Heart left ventricle (tissue), 16 donors: ENCODE data around the gene OR8B12. TPM values are rescaled to one million over a fixed set of nuclear protein-coding genes. Genes with fewer than 3 reads are reported as not detected.

Source experiments
- ATAC-seq, 4 donors: fragments of 200-7000 bp; cut with Tn5 transposase; one replicate each; pipeline ENCODE4 v1.9.1; 2020 to 2022; ENCODE audit warnings: moderate library complexity in 4 of 4, mild to moderate bottlenecking in 3 of 4, moderate number of reproducible peaks in 1 of 4
- DNase-seq, 5 donors: peaks; one replicate each; pipeline ENCODE4 v3.0.0-alpha.2; 2020
- H3K27ac ChIP-seq, 12 donors: fragments of 200-600 bp; sonication (generic) in 4 of 12; one replicate each; pipeline versions ENCODE4 v1.5.0 to v1.8.0; 2016 to 2022; ENCODE audit warnings: mild to moderate bottlenecking in 2 of 12
- H3K27me3 ChIP-seq, 9 donors: fragments of 200-600 bp; sonication (generic) in 2 of 9; one replicate each; pipeline versions ENCODE4 v1.5.1 to v1.8.0; 2016 to 2022; ENCODE audit warnings: mild to moderate bottlenecking in 3 of 9
- H3K36me3 ChIP-seq, 9 donors: fragments of 200-600 bp; sonication (generic) in 2 of 9; one replicate each; pipeline versions ENCODE4 v1.5.0 to v1.8.0; 2018 to 2022; ENCODE audit warnings: mild to moderate bottlenecking in 2 of 9
- H3K4me1 ChIP-seq, 12 donors: fragments of 200-600 bp; sonication (generic) in 4 of 12; one replicate each; pipeline versions ENCODE4 v1.5.0 to v1.8.0; 2016 to 2022; ENCODE audit warnings: mild to moderate bottlenecking in 3 of 12
- H3K4me3 ChIP-seq, 12 donors: fragments of 200-600 bp; sonication (generic) in 4 of 12; one replicate each; pipeline versions ENCODE4 v1.5.0 to v1.8.0; 2017 to 2022; ENCODE audit warnings: mild to moderate bottlenecking in 9 of 12, moderate library complexity in 4 of 12
- H3K9me3 ChIP-seq, 12 donors: fragments of 200-600 bp; sonication (generic) in 4 of 12; one replicate each; pipeline versions ENCODE4 v1.5.0 to v1.8.0; 2016 to 2022; ENCODE audit warnings: mild to moderate bottlenecking in 1 of 12
- POLR2A ChIP-seq, 2 donors: fragments of 450-650 bp; IDR thresholded peaks; one replicate each; pipeline ENCODE4 v1.6.1; 2017; ENCODE audit warnings: antibody characterized with exemption in 2 of 2, mild to moderate bottlenecking in 2 of 2, moderate library complexity in 2 of 2
- WGBS, 4 donors: extraction: QIAGEN DNeasy Blood & Tissue Kit in 2 of 4; methylation state at CpG; one replicate each; pipeline versions ENCODE4 v1.1.5 to v1.1.7; 2013 to 2018; 5-methylcytosine and 5-hydroxymethylcytosine counted together
- intact Hi-C, 10 donors: fragments of 100-400 bp; cut with DNase I; formaldehyde crosslinking; loops; one replicate each; pipeline versions ENCODE4 v1.11.1 to v1.14.2; 2022
- polyA plus RNA-seq, 2 donors: library from polyadenylated mRNA; stranded (reverse); fragments of 200-250 nt; gene quantifications; one replicate each; pipeline ENCODE4 v1.2.3, GENCODE V29; 2013
- total RNA-seq, 9 donors: library from RNA; depleted of rRNA in 2 of 9; stranded (reverse); fragments of >200 nt in 2 of 9; fragmentation: NEBNext Ultra II Directional in 3 of 9; extraction: Animal tissue kit (Norgen Biotek cat#: 25700) in 3 of 9; gene quantifications; one replicate each; pipeline versions ENCODE4 v1.1.0 to v1.2.4, GENCODE V29; 2016 to 2023
- TF ChIP-seq, protein P1 (sequence below), 12 donors: fragments of 200-600 bp; sonication (generic) in 4 of 12; IDR thresholded peaks; one replicate each; pipeline versions ENCODE4 v1.5.0 to v1.8.0; 2018 to 2022; ENCODE audit warnings: antibody characterized with exemption in 12 of 12, mild to moderate bottlenecking in 5 of 12
- donor health status: ischemic (EF 13 %, LVEDD 7.1; RV severe dilation, severe dysfunction).
- donor health status: healthy with polysubstance abuse.
- donor health status: DM: no; HTN: yes; CAD: no.
- donor health status: DM: no; HTN: no; CAD: no.
- donor health status: ischemic (EF 25% LVEDD 6.9; RV normal size, moderate dysfunction).
- donor health status: ischemic (EF 25% LVEDD 5.7; RV mildly dilated, moderate dysfunction).
- donor health status: healthy.
- donor health status: DM: yes; HTN: yes; CAD: no.
- donor health status: ischemic (EF 35%, LVEDD 5.7; RV mildly dilated, moderate dysfunction).
- donor health status: nonischemic (EF 11% LVEDD 7.7; RV severe dilation, severe dysfunction).
- donor health status: DM: yes; HTN: yes; CAD: no.
- donor health status: PGD.
- donor health status: ischemic (EF 29% LVEDD 5.4; RV normal size, mild dysfunction).
- donor health status: nonischemic (EF 23%, LVEDD 6.1; RV moderate dilation, normal function).

Gene OR8B12
- total and polyA plus RNA-seq, 11 donors, result not detected

DNA sequence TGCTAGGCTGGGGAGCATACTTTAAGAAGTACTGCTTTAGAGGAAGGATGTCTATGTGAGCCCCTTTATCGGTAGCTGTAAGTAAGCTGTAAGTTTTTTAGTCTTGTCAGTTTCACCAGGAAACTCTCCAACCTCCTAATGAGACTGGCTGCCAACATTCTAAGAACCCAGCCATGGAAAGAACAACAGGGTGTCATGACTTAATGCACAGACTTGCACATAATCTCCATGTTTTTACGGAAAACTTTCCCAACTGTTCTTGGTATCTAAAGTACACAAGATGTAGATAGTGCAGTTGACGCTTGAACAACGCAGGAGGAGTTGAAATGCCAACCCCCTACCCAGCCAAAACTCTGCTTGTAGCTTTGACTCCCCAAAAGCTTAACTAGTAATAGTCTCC, 35.3 kb upstream of the OR8B12 start:
- Histone ChIP-seq H3K27me3 (no peaks in the 10 kb centered on the region), H3K9me3 (peaks cover 0 to 7% (median 0%) of the 10 kb centered on the region in 12 donors), H3K36me3 (no peaks in the 10 kb centered on the region), H3K4me1 (peaks cover 0 to 5% (median 0%) of the 10 kb centered on the region in 12 donors), H3K4me3 (no peak overlapping the region), H3K27ac (no peak overlapping the region)
- TF ChIP-seq POLR2A (IDR thresholded peaks at IDR 0.05), result no peak
- TF ChIP-seq, protein P1, sequence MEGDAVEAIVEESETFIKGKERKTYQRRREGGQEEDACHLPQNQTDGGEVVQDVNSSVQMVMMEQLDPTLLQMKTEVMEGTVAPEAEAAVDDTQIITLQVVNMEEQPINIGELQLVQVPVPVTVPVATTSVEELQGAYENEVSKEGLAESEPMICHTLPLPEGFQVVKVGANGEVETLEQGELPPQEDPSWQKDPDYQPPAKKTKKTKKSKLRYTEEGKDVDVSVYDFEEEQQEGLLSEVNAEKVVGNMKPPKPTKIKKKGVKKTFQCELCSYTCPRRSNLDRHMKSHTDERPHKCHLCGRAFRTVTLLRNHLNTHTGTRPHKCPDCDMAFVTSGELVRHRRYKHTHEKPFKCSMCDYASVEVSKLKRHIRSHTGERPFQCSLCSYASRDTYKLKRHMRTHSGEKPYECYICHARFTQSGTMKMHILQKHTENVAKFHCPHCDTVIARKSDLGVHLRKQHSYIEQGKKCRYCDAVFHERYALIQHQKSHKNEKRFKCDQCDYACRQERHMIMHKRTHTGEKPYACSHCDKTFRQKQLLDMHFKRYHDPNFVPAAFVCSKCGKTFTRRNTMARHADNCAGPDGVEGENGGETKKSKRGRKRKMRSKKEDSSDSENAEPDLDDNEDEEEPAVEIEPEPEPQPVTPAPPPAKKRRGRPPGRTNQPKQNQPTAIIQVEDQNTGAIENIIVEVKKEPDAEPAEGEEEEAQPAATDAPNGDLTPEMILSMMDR (IDR thresholded peaks at IDR 0.05), result no peak
- 62 to 79% (median 65%) methylated on average over 4 of the region's 4 CpGs for WGBS, 4 donors
- no peak for DNase-seq
- intact Hi-C loops, result loop anchor here in 1 of 10 donors (5.0 kb wide), 1 partner anchor 156 kb away; the partner anchor contains the start of gene OR8B4
- ATAC-seq, result no peak

DNA sequence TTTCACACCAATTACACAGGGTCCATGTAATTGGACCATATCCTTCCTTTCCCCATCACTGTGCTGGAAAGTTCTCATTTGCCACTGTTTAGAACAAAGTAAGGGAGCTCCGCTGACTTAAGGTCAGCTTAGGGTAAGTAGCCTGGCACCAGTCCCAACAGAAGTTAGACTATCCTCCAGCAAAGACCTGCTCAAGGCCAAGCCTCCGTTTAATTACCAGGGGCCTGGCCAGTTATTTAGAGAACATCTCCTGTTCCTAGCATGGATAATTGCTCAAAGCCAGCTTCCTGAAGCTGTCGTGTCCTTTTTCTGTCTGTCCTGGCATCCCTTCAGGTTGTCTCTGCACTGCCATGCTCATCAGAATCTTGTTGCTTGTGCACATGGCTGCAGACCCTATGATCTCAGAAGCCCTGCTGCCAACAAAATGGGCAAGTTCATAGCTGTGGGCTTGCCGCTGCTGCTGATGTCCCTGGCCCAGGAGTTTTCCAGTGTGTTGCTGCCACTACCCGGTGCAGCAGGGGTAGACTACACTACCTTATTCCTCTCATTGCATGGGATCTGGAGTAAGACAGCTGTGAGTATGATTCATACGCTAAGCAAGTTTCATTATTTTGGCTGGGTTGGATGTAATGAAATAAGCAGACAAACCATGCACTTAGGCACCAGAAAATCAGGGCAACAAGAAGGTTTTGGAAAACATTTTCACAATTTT, 34.4 kb upstream of the OR8B12 start:
- no peak overlapping the region for H3K4me3 ChIP-seq
- 55 to 72% (median 62%) methylated on average over 6 of the region's 6 CpGs for WGBS, 4 donors

DNA sequence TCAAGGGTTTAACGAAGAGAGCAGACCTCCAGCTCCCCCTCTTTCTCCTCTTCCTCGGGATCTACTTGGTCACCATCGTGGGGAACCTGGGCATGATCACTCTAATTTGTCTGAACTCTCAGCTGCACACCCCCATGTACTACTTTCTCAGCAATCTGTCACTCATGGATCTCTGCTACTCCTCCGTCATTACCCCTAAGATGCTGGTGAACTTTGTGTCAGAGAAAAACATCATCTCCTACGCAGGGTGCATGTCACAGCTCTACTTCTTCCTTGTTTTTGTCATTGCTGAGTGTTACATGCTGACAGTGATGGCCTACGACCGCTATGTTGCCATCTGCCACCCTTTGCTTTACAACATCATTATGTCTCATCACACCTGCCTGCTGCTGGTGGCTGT, 26.7 kb upstream of the OR8B12 start:
- no peak overlapping the region for H3K4me3 ChIP-seq
- H3K4me1 ChIP-seq, result no peaks in the 10 kb centered on the region
- H3K36me3 ChIP-seq, result no peaks in the 10 kb centered on the region
- intact Hi-C loops, result no loop called here
- DNase-seq (no peak), ATAC-seq (no peak)
- TF ChIP-seq, protein P1 (IDR thresholded peaks at IDR 0.05), result no peak
- no peak for TF ChIP-seq POLR2A (IDR thresholded peaks at IDR 0.05)
- H3K27me3 ChIP-seq, result no peaks in the 10 kb centered on the region
- peaks cover 0 to 7% (median 0%) of the 10 kb centered on the region in 12 donors for H3K9me3 ChIP-seq
- no peak overlapping the region for H3K27ac ChIP-seq
- 82 to 87% (median 85%) methylated on average over 7 of the region's 7 CpGs for WGBS, 4 donors

More for the DNA sequence above, 34.4 kb upstream of the OR8B12 start:
- no peaks in the 10 kb centered on the region for H3K36me3 ChIP-seq
- no peaks in the 10 kb centered on the region for H3K27me3 ChIP-seq
- peaks cover 0 to 7% (median 0%) of the 10 kb centered on the region in 12 donors for H3K9me3 ChIP-seq
- TF ChIP-seq, protein P1 (IDR thresholded peaks at IDR 0.05), result no peak
- no peak for TF ChIP-seq POLR2A (IDR thresholded peaks at IDR 0.05)
- intact Hi-C loops, result loop anchor here in 1 of 10 donors (5.0 kb wide), 1 partner anchor 156 kb away; the partner anchor contains the start of gene OR8B4
- DNase-seq (peak in 1 of 5 donors; percentile 30), ATAC-seq (peak in 3 of 4 donors; percentile 20 to 95 (median 26))
- H3K27ac ChIP-seq, result no peak overlapping the region
- peaks cover 0 to 5% (median 0%) of the 10 kb centered on the region in 12 donors for H3K4me1 ChIP-seq

DNA sequence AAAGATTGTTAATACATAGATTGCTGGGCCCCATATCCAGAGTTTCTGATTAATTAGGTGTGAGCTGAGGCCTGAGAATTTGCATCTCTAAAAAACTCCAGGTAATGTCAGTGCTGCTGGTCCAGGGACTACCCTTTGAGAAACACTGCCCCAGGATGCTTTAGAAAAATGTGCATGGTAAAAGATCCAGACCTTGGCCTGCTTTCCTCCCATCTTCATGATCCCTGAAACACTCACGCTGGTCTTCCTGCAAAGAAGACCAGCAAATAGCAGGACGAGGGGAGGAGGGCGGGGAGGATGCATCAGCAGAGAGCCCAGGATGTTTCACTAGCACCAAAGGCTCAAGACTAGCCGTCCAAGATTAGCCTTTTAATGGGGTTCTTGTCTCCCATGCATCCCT, 26.2 kb upstream of the OR8B12 start, which contains the start of gene OR8A1:
OR8A1 (plus strand) TSS at position 301 of the 400 bp plus-strand sequence. CDS start 123 bp downstream, outside the sequence.
- 51 to 71% (median 63%) methylated on average over 3 to 4 of the region's 4 CpGs for WGBS, 4 donors
- no peak within 1 kb of the TSS for H3K4me3 ChIP-seq
- no peaks in the 10 kb centered on the region for H3K4me1 ChIP-seq
- H3K36me3 ChIP-seq, result no peaks in the 10 kb centered on the region
- TF ChIP-seq, protein P1 (IDR thresholded peaks at IDR 0.05), result no peak
- no peak for TF ChIP-seq POLR2A (IDR thresholded peaks at IDR 0.05)
- intact Hi-C loops, result no loop called here
- DNase-seq (no peak), ATAC-seq (no peak)
- no peaks in the 10 kb centered on the region for H3K27me3 ChIP-seq
- peaks cover 0 to 7% (median 0%) of the 10 kb centered on the region in 12 donors for H3K9me3 ChIP-seq
- no peak within 1 kb of the TSS for H3K27ac ChIP-seq
